ENCODE measurements around the gene SERTM2.

The SERTM2 gene

GRCh38 chrX:111470681-111471403 lies 40.6 kb upstream of the SERTM2 start (continued):
- no peak for TF ChIP-seq ZFP69B (tag by site-specific recombination; IDR thresholded peaks at IDR 0.05)

DNA sequence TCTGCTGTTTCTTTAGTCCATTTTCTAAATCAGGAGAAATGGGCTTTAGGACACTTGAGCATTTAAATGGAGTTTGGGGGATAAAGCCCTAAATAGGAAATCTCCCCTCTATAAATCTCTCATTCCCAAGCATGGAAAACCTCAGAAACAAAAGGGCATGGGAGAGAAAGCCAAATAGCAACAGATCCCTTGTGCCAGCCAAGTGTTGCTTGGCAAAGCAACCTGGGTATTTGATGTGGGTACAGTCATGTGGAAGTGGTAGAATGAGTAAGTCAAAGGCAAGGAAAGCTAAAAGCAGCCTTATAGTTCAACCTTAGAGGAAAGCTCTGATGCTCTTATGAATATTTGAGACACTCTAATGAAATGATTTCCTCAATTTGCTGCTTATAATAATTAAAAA lies 29.5 kb upstream of the SERTM2 start:
- TF ChIP-seq TRIM28 (IDR thresholded peaks at IDR 0.05; ENCODE audit: borderline replicate concordance, low read length) (no peak), ZNF239 (tag by site-specific recombination; IDR thresholded peaks at IDR 0.05) (no peak), ZNF707 (tag by site-specific recombination; IDR thresholded peaks at IDR 0.05) (no peak), ZBTB8A (tag by site-specific recombination; IDR thresholded peaks at IDR 0.05) (no peak), TCF7L2 (IDR thresholded peaks at IDR 0.05; ENCODE audit: borderline replicate concordance, low read depth, low read length) (no peak), ZNF433 (tag by site-specific recombination; IDR thresholded peaks at IDR 0.05; ENCODE audit: low read depth) (no peak), ZNF223 (tag by site-specific recombination; IDR thresholded peaks at IDR 0.05) (no peak), SP7 (tag by site-specific recombination; IDR thresholded peaks at IDR 0.05) (no peak), ZNF19 (tag by site-specific recombination; IDR thresholded peaks at IDR 0.05; ENCODE audit: low read depth) (no peak), ZNF121 (tag by site-specific recombination; IDR thresholded peaks at IDR 0.05) (no peak), ZNF776 (tag by site-specific recombination; IDR thresholded peaks at IDR 0.05; ENCODE audit: borderline replicate concordance) (no peak), SP3 (tag by site-specific recombination; IDR thresholded peaks at IDR 0.05) (no peak), KLF17 (tag by site-specific recombination; IDR thresholded peaks at IDR 0.05) (no peak)
- TF ChIP-seq, protein P1, sequence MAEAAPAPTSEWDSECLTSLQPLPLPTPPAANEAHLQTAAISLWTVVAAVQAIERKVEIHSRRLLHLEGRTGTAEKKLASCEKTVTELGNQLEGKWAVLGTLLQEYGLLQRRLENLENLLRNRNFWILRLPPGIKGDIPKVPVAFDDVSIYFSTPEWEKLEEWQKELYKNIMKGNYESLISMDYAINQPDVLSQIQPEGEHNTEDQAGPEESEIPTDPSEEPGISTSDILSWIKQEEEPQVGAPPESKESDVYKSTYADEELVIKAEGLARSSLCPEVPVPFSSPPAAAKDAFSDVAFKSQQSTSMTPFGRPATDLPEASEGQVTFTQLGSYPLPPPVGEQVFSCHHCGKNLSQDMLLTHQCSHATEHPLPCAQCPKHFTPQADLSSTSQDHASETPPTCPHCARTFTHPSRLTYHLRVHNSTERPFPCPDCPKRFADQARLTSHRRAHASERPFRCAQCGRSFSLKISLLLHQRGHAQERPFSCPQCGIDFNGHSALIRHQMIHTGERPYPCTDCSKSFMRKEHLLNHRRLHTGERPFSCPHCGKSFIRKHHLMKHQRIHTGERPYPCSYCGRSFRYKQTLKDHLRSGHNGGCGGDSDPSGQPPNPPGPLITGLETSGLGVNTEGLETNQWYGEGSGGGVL (tag by site-specific recombination; IDR thresholded peaks at IDR 0.05), result no peak
- TF ChIP-seq, protein P2, sequence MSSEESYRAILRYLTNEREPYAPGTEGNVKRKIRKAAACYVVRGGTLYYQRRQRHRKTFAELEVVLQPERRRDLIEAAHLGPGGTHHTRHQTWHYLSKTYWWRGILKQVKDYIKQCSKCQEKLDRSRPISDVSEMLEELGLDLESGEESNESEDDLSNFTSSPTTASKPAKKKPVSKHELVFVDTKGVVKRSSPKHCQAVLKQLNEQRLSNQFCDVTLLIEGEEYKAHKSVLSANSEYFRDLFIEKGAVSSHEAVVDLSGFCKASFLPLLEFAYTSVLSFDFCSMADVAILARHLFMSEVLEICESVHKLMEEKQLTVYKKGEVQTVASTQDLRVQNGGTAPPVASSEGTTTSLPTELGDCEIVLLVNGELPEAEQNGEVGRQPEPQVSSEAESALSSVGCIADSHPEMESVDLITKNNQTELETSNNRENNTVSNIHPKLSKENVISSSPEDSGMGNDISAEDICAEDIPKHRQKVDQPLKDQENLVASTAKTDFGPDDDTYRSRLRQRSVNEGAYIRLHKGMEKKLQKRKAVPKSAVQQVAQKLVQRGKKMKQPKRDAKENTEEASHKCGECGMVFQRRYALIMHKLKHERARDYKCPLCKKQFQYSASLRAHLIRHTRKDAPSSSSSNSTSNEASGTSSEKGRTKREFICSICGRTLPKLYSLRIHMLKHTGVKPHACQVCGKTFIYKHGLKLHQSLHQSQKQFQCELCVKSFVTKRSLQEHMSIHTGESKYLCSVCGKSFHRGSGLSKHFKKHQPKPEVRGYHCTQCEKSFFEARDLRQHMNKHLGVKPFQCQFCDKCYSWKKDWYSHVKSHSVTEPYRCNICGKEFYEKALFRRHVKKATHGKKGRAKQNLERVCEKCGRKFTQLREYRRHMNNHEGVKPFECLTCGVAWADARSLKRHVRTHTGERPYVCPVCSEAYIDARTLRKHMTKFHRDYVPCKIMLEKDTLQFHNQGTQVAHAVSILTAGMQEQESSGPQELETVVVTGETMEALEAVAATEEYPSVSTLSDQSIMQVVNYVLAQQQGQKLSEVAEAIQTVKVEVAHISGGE (tag by site-specific recombination; conservative IDR thresholded peaks at IDR 0.05; ENCODE audit: low read depth), result no peak
- TF ChIP-seq, protein P3, sequence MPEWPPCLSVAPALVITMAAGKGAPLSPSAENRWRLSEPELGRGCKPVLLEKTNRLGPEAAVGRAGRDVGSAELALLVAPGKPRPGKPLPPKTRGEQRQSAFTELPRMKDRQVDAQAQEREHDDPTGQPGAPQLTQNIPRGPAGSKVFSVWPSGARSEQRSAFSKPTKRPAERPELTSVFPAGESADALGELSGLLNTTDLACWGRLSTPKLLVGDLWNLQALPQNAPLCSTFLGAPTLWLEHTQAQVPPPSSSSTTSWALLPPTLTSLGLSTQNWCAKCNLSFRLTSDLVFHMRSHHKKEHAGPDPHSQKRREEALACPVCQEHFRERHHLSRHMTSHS (tag by site-specific recombination; IDR thresholded peaks at IDR 0.05), result no peak
- TF ChIP-seq, protein P4, sequence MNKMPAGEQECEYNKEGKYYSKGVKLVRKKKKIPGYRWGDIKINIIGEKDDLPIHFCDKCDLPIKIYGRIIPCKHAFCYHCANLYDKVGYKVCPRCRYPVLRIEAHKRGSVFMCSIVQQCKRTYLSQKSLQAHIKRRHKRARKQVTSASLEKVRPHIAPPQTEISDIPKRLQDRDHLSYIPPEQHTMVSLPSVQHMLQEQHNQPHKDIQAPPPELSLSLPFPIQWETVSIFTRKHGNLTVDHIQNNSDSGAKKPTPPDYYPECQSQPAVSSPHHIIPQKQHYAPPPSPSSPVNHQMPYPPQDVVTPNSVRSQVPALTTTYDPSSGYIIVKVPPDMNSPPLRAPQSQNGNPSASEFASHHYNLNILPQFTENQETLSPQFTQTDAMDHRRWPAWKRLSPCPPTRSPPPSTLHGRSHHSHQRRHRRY (tag by site-specific recombination; IDR thresholded peaks at IDR 0.05), result no peak
- TF ChIP-seq, protein P5, sequence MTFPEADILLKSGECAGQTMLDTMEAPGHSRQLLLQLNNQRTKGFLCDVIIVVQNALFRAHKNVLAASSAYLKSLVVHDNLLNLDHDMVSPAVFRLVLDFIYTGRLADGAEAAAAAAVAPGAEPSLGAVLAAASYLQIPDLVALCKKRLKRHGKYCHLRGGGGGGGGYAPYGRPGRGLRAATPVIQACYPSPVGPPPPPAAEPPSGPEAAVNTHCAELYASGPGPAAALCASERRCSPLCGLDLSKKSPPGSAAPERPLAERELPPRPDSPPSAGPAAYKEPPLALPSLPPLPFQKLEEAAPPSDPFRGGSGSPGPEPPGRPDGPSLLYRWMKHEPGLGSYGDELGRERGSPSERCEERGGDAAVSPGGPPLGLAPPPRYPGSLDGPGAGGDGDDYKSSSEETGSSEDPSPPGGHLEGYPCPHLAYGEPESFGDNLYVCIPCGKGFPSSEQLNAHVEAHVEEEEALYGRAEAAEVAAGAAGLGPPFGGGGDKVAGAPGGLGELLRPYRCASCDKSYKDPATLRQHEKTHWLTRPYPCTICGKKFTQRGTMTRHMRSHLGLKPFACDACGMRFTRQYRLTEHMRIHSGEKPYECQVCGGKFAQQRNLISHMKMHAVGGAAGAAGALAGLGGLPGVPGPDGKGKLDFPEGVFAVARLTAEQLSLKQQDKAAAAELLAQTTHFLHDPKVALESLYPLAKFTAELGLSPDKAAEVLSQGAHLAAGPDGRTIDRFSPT (tag by site-specific recombination; IDR thresholded peaks at IDR 0.05), result no peak
- H3K27ac ChIP-seq (ENCODE audit: extremely low read depth, low read depth, low read length), result no peak overlapping the region
- no peak overlapping the region for H3K4me3 ChIP-seq (ENCODE audit: low read depth, low read length)
- no peaks in the 10 kb centered on the region for H3K4me1 ChIP-seq (ENCODE audit: control insufficient read depth, insufficient read depth, low read length)
- H3K36me3 ChIP-seq (ENCODE audit: control insufficient read depth in 2 of 2, insufficient read depth in 1 of 2, low read length in 2 of 2), result no peaks in the 10 kb centered on the region
- H3K9me3 ChIP-seq (ENCODE audit: control insufficient read depth, insufficient read depth, low read depth, low read length), result no peaks in the 10 kb centered on the region
- CTCF ChIA-PET, result no interaction called here
- POLR2A ChIA-PET, result no interaction called here

Measured in HEK293 (cell line).